GM11168 (cell line): ENCODE measurements around the gene DMXL2.
"Not testable (repeated sequence)": the region's sequence is repeated elsewhere in the genome, so short reads cannot be mapped to it uniquely, and the experiment has no call there.

Experiments used
- in situ Hi-C: fragments of 300-500 bp; cut with MboI; formaldehyde crosslinking; loops from one replicate; pipeline ENCODE4 v1.12.0; 2022; ENCODE audit warnings: low sequenced_read_pairs; ENCODE audit not compliant: unreplicated experiment

DMXL2 gene

GRCh38 chr15:51579012-51579411 lies 43.6 kb downstream of the DMXL2 start:
- in situ Hi-C loops: no loop called here

GRCh38 chr15:51577636-51578304 lies 44.8 kb downstream of the DMXL2 start:
- in situ Hi-C loops: no loop called here

- in situ Hi-C loops: no loop called here
These were observed 45.6 kb downstream of the DMXL2 start for GRCh38 chr15:51576911-51577500.

- in situ Hi-C loops: no loop called here
These were observed 46.2 kb downstream of the DMXL2 start for GRCh38 chr15:51576286-51576850.

GRCh38 chr15:51575775-51576174 lies 46.8 kb downstream of the DMXL2 start:
- in situ Hi-C loops: no loop called here

GRCh38 chr15:51573352-51573751 lies 49.2 kb downstream of the DMXL2 start:
- in situ Hi-C loops: not testable (repeated sequence)

GRCh38 chr15:51568939-51569784 lies 53.4 kb downstream of the DMXL2 start:
- in situ Hi-C loops: not testable (repeated sequence)

- in situ Hi-C loops: no loop called here
These were observed 61.3 kb downstream of the DMXL2 start for GRCh38 chr15:51561271-51561670.

- in situ Hi-C loops: no loop called here
These were observed 63.7 kb downstream of the DMXL2 start for GRCh38 chr15:51558876-51559275.

GRCh38 chr15:51558411-51558810 lies 64.2 kb downstream of the DMXL2 start:
- in situ Hi-C loops: no loop called here

GRCh38 chr15:51550841-51551240 lies 71.7 kb downstream of the DMXL2 start:
- in situ Hi-C loops: no loop called here

- in situ Hi-C loops: no loop called here
These were observed 74.9 kb downstream of the DMXL2 start for GRCh38 chr15:51547656-51548055.

- in situ Hi-C loops: no loop called here
These were observed 85.5 kb downstream of the DMXL2 start for GRCh38 chr15:51536965-51537574.

GRCh38 chr15:51533672-51534398 lies 88.7 kb downstream of the DMXL2 start:
- in situ Hi-C loops: no loop called here

- in situ Hi-C loops: no loop called here
These were observed 95.6 kb downstream of the DMXL2 start for GRCh38 chr15:51526955-51527354.

- in situ Hi-C loops: no loop called here
These were observed 98.2 kb downstream of the DMXL2 start for GRCh38 chr15:51524376-51524775.

- in situ Hi-C loops: no loop called here
These were observed 106.3 kb downstream of the DMXL2 start for GRCh38 chr15:51516291-51516690.

GRCh38 chr15:51505251-51505650 lies 117.3 kb downstream of the DMXL2 start:
- in situ Hi-C loops: no loop called here

GRCh38 chr15:51503003-51503402 lies 119.6 kb downstream of the DMXL2 start:
- in situ Hi-C loops: no loop called here
